ENCODE results near the gene ARHGAP45.

The ARHGAP45 gene

GRCh38 chr19:1038978-1039645 lies 27.9 kb upstream of the ARHGAP45 start:
- no peak for DNase-seq

- DNase-seq = peak; percentile 97
Measured at GRCh38 chr19:1039646-1040475, 27.1 kb upstream of the ARHGAP45 start, which contains the start of gene ABCA7. ABCA7 (plus strand) TSS chr19:1040107; CDS start chr19:1041362, 1,255 bp downstream.

DNA sequence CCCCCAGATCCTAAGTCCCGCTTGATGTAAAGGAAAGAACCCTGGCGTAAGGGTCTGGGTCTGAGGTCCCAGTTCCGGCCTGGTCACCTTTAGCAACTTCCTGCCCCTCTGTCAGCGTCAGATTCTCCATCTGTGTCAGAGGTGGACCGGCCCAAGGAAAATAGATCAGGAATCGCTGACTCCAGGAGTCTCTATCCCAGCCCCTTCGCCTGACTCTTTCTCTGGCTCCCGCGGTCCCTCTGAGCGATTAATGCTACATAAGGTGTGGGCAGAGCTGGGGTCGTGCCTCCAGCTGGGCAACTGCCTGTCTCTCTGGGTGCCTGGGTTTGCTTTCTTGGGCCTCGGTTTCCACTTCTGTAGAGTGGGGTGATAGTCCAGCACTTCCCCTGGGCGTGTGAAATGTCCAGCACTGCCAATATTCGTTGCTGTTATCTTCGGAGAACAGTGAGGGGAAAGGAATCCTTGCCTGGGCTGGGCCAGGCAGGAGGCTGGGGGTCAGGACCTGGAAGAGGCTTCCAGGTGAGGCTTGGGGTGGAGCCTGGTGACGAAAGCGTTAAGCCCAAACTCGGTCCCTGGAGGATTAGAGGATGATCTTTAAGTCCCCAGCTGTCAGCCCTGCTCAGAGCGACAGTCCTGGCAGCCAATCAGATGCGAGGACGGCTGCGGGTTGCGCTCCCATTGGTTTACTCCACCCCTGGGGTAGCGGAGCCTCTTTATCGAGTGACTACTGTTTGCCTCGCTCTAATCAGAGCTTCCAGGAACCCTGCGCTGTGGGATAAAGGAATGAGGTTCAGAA lies 26.3 kb upstream of the ARHGAP45 start:
- DNase-seq = peak; percentile 94

DNA sequence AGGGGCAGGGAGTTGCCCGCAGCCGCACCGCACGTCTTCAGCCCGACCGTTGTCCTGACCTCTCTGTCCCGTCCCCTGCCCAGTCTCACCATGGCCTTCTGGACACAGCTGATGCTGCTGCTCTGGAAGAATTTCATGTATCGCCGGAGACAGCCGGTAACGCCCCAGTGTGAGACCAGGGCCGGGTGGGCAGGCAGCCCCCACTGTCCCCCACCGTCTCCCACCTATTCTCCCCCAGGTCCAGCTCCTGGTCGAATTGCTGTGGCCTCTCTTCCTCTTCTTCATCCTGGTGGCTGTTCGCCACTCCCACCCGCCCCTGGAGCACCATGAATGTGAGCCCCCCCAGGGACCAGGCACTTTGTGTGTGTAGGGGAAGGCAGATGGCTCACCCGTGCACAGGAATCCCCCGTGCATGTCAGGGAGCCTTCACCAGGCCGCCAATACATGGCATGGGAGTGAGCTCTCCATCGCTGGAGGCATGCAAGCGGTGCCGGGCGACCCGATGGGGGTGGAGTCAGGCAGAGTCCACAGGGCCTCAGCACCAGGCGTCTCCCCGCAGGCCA lies 25.6 kb upstream of the ARHGAP45 start:
- DNase-seq = no peak

DNA sequence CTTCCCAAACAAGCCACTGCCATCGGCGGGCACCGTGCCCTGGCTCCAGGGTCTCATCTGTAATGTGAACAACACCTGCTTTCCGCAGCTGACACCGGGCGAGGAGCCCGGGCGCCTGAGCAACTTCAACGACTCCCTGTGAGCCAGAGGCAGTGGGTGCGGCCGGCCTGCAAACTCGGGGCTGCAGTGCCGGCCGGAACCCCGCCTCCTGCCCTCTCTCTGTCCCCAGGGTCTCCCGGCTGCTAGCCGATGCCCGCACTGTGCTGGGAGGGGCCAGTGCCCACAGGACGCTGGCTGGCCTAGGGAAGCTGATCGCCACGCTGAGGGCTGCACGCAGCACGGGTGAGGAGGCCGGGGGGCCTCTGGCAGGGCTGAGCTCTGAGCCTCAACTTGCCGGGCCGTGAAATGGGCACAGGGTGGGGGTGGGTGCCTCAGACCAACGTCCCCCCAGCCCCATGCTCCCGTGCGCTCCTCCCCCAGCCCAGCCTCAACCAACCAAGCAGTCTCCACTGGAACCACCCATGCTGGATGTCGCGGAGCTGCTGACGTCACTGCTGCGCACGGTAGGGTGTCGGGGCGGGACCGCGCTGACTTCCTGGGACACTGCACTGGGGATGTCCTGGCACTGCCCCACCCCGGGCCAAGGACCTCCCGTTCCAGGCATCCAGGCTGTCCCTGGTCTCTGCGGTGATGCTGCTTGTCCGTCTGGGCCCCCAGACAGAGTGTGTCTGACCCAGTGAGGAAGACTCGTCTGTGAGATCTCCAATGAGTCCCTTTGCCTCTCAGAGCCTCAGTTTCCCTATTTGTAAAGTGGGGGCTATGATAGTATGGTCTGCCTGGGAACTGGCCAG lies 24.9 kb upstream of the ARHGAP45 start:
- no peak for DNase-seq

DNA sequence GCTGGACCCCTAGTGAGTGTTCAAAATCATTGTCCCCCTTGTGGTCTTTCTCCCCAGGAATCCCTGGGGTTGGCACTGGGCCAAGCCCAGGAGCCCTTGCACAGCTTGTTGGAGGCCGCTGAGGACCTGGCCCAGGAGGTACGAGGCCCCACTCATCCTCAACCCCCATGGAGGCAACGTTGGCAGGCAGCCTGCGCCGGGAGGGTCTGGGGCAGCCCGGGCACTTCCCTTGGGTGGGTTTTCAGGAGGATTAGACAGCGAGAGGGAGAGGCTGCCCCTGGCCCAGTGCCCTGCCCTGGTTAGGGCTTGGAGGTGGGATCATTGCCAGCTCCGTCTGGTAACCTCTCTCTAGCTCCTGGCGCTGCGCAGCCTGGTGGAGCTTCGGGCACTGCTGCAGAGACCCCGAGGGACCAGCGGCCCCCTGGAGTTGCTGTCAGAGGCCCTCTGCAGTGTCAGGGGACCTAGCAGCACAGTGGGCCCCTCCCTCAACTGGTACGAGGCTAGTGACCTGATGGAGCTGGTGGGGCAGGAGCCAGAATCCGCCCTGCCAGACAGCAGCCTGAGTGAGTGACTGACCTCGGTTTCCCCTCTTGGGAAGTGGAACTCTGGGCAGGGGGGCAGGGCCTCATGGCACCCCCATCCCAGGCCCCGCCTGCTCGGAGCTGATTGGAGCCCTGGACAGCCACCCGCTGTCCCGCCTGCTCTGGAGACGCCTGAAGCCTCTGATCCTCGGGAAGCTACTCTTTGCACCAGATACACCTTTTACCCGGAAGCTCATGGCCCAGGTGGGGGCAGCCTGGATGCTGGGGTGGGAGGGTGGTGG lies 24.1 kb upstream of the ARHGAP45 start:
- no peak for DNase-seq

DNA sequence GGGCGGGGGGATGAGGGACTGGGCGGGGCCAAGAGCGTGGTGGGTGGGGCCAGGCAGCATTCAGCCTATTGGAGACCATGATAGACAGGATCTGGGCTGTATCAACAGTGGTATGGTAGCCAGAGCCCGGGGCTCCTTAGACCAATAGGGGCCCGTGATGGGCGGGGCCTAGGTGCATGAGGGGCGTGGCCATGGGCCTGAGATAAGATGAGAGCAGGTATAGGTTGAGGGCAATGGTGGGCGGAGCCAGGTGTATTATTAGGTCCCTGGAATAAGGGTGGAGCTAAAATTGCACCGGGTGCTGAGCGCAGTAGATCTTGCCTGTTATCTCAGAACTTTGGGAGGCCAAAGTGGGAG lies 21.7 kb upstream of the ARHGAP45 start:
- DNase-seq = peak; percentile 37

GRCh38 chr19:1046117-1046626 lies 20.8 kb upstream of the ARHGAP45 start:
- DNase-seq = no peak

GRCh38 chr19:1046836-1047695 lies 19.9 kb upstream of the ARHGAP45 start:
- no peak for DNase-seq

DNA sequence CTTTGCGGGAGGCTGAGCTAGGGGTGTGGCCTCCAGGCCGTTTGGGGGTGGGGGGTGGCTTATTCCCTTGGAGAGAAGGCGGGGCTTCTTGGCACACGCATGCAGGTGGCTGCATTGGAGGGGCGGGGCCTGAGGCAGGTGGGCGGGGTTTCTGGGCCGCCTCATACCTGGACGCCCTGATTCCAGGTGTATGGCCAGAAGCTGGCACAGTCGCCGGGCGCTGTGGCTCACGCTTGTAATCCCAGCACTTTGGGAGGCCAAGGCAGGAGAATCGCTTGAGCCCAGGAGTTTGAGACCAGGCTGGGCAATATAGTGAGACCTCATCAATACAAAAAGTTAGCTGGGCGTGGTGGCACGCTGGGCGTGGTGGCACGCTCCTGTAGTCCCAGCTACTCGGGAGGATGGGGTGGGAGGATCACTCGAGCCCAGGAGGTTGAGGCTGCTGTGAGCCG lies 19.2 kb upstream of the ARHGAP45 start:
- DNase-seq = no peak

- DNase-seq = no peak
Measured at GRCh38 chr19:1049106-1049505, 17.9 kb upstream of the ARHGAP45 start.

GRCh38 chr19:1049800-1050199 lies 17.2 kb upstream of the ARHGAP45 start:
- DNase-seq = no peak

DNA sequence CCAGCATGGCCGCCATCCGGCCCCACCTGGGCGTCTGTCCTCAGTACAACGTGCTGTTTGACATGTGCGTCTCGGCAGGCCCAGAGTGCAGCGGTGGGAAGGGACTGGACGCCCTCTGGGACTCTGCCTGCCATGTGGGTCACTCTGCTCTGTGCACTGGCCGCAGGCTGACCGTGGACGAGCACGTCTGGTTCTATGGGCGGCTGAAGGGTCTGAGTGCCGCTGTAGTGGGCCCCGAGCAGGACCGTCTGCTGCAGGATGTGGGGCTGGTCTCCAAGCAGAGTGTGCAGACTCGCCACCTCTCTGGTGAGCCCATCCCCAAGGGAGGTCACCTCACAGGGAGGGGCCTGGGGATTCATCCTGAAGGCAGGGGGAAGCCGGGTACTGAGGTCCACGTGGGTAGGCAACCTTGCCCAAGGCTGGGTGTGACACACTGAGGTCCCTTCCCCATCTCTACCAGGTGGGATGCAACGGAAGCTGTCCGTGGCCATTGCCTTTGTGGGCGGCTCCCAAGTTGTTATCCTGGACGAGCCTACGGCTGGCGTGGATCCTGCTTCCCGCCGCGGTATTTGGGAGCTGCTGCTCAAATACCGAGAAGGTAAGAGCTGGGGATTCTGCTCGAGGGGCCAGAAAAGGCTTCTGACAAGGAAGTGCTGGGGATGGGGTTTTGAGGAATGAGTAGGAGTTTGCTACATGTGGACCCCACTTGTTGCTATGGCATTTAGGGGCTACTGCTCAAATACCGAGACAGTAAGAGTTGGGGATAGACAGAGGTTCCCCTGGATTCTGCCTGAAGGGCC lies 15.8 kb upstream of the ARHGAP45 start:
- no peak for DNase-seq

- DNase-seq = no peak
Measured at GRCh38 chr19:1051791-1052190, 15.2 kb upstream of the ARHGAP45 start.

GRCh38 chr19:1052349-1052975 lies 14.5 kb upstream of the ARHGAP45 start:
- peak; percentile 26 for DNase-seq

GRCh38 chr19:1053176-1054101 lies 13.5 kb upstream of the ARHGAP45 start:
- DNase-seq = no peak
